ENCODE data around the gene TTC39B. TPM values are rescaled to one million over a fixed set of nuclear protein-coding genes. Genes with fewer than 3 reads are reported as not detected.

The TTC39B gene
- total and polyA plus RNA-seq, 11 donors: 0.42 to 5.9 (median 1.2) TPM

GRCh38 chr9:15187589-15187988 is 119.4 kb downstream of the TTC39B start:
- H3K9me3 ChIP-seq: no peaks in the 10 kb centered on the region
- H3K27me3 ChIP-seq: no peaks in the 10 kb centered on the region
- no peak for ATAC-seq
- no peaks in the 10 kb centered on the region for H3K4me1 ChIP-seq
- intact Hi-C loops (cut with DNase I): no loop called here
- H3K27ac ChIP-seq: no peak overlapping the region
- no peak for DNase-seq
- TF ChIP-seq, protein P1, sequence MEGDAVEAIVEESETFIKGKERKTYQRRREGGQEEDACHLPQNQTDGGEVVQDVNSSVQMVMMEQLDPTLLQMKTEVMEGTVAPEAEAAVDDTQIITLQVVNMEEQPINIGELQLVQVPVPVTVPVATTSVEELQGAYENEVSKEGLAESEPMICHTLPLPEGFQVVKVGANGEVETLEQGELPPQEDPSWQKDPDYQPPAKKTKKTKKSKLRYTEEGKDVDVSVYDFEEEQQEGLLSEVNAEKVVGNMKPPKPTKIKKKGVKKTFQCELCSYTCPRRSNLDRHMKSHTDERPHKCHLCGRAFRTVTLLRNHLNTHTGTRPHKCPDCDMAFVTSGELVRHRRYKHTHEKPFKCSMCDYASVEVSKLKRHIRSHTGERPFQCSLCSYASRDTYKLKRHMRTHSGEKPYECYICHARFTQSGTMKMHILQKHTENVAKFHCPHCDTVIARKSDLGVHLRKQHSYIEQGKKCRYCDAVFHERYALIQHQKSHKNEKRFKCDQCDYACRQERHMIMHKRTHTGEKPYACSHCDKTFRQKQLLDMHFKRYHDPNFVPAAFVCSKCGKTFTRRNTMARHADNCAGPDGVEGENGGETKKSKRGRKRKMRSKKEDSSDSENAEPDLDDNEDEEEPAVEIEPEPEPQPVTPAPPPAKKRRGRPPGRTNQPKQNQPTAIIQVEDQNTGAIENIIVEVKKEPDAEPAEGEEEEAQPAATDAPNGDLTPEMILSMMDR (IDR thresholded peaks at IDR 0.05): no peak
- TF ChIP-seq POLR2A (IDR thresholded peaks at IDR 0.05): no peak
- 36 to 72% (median 62%) methylated on average over 1 of the region's 1 CpG for WGBS, 4 donors
- H3K4me3 ChIP-seq: no peak overlapping the region
- peaks cover 0 to 87% (median 58%) of the 10 kb centered on the region in 9 donors for H3K36me3 ChIP-seq

GRCh38 chr9:15182730-15183129 is 124.3 kb downstream of the TTC39B start:
- Histone ChIP-seq H3K4me3 (no peak overlapping the region), H3K4me1 (no peaks in the 10 kb centered on the region), H3K36me3 (peaks cover 0 to 68% (median 26%) of the 10 kb centered on the region in 9 donors), H3K9me3 (no peaks in the 10 kb centered on the region), H3K27me3 (no peaks in the 10 kb centered on the region), H3K27ac (no peak overlapping the region)
- no peak for TF ChIP-seq POLR2A (IDR thresholded peaks at IDR 0.05)
- TF ChIP-seq, protein P1 (IDR thresholded peaks at IDR 0.05): no peak
- intact Hi-C loops (cut with DNase I): no loop called here
- DNase-seq: no peak
- ATAC-seq: no peak
- 64 to 98% (median 64%) methylated on average over 3 of the region's 3 CpGs for WGBS, 4 donors

- Histone ChIP-seq H3K36me3 (peaks cover 0 to 62% (median 21%) of the 10 kb centered on the region in 9 donors), H3K27me3 (no peaks in the 10 kb centered on the region), H3K27ac (no peak overlapping the region), H3K9me3 (no peaks in the 10 kb centered on the region), H3K4me3 (no peak overlapping the region), H3K4me1 (no peaks in the 10 kb centered on the region)
- no peak for ATAC-seq
- TF ChIP-seq, protein P1 (IDR thresholded peaks at IDR 0.05): no peak
- TF ChIP-seq POLR2A (IDR thresholded peaks at IDR 0.05): no peak
- intact Hi-C loops (cut with DNase I): no loop called here
- WGBS, 4 donors: 90 to 94% (median 92%) methylated on average over 2 of the region's 2 CpGs
- DNase-seq: no peak
These were observed 124.9 kb downstream of the TTC39B start for GRCh38 chr9:15182101-15182551.

GRCh38 chr9:15180124-15180523 is 126.9 kb downstream of the TTC39B start:
- no peaks in the 10 kb centered on the region for H3K4me1 ChIP-seq
- ATAC-seq (no peak), DNase-seq (no peak)
- TF ChIP-seq, protein P1 (IDR thresholded peaks at IDR 0.05): no peak
- no peak for TF ChIP-seq POLR2A (IDR thresholded peaks at IDR 0.05)
- 94 to 98% (median 97%) methylated on average over 1 of the region's 1 CpG for WGBS, 4 donors
- no peaks in the 10 kb centered on the region for H3K9me3 ChIP-seq
- no peak overlapping the region for H3K27ac ChIP-seq
- peaks cover 0 to 45% (median 11%) of the 10 kb centered on the region in 9 donors for H3K36me3 ChIP-seq
- no peaks in the 10 kb centered on the region for H3K27me3 ChIP-seq
- intact Hi-C loops (cut with DNase I): no loop called here
- no peak overlapping the region for H3K4me3 ChIP-seq

Measured in heart left ventricle (tissue), 16 donors.